UCSD-AML1 (cell line): Measurements from ENCODE around the gene ZRANB3.
"Not testable (repeated sequence)": the region's sequence is repeated elsewhere in the genome, so short reads cannot be mapped to it uniquely, and the experiment has no call there.

ENCODE experiments used
- DNase-seq: peaks from one replicate; lab custom pipeline; 2025; ENCODE audit not compliant: unreplicated experiment; lab: John Stamatoyannopoulos, UW

ZRANB3 gene

DNA sequence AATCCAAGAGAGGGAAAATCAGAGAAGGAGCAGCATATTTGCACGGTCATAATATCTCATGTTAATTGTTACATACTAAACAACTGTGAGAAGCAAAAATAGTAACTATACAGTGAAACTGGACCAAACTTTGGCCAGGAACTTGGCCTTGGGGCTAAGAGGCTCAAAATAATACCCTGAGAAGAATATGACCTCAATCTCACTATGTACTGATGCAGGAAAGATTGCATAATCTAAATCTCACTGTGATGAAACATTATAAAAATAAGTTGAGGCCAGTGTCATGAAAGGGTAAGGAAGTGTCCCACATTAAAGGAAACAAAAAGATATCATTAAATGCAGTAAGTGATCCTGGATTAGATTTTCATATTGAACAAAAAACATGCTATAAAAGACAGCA, 36.5 kb downstream of the ZRANB3 start:
- DNase-seq: no peak

- no peak for DNase-seq
Observed at GRCh38 chr2:135490376-135490775, 40.6 kb downstream of the ZRANB3 start.

DNA sequence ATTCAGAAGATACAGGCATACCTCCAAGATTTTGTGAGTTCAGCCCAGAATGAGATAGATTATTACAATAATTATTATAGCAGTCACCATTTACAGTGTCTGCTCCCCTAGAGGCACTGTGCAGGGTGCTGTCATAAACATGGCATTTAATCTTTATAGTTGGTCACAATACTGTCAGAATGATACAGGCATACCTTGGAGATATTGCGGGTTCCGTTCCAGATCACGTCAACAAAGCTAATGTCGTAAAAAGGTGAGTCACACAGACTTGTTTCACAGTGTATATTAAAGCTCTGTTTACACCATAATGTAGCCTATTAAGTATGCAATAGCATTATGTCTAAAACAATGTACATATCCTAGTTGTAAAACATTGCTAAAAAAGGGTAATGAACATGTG, 45.6 kb downstream of the ZRANB3 start:
- DNase-seq: no peak

GRCh38 chr2:135475128-135475527, 55.9 kb downstream of the ZRANB3 start:
- DNase-seq: no peak

GRCh38 chr2:135473567-135473966, 57.5 kb downstream of the ZRANB3 start:
- peak; percentile 16 for DNase-seq

GRCh38 chr2:135471106-135471505, 59.9 kb downstream of the ZRANB3 start:
- DNase-seq: no peak

GRCh38 chr2:135457279-135457678, 73.7 kb downstream of the ZRANB3 start:
- DNase-seq: no peak

DNA sequence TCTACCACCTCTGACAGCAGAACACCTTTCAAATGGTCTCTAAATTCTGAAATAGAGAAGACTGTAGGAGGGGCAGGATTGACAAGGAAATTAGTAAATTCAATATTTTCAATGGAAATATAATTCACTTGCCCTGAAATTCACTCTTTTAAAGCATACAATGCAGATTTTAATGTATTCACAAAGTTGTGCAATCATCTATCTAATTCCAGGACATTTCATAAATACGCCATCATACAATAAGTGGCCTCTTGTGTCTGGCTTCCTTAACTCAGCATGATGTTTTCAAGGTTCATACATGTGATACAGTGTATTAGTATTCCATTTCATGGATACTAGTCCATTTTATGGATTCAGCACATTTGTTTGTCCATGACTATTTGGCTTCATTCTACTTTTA, 74.2 kb downstream of the ZRANB3 start:
- DNase-seq: no peak

GRCh38 chr2:135456431-135456830, 74.6 kb downstream of the ZRANB3 start:
- no peak for DNase-seq

DNA sequence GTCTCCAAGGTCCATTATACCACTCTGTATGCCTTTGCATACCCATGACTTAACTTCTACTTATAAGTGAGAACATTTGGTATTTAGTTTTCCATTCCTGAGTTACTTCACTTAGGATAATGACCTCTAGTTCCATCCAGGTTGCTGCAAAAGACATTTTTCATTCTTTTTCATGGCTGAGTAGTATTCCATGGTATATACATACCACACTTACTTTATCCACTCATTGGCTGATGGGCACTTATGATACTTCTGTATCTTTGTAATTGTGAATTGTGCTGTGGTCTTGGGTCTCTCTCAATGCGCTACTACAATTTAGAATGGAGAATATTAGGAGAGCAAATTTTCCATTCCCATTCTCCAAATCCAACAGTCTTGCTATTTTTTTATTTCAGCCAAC, 76.4 kb downstream of the ZRANB3 start:
- DNase-seq: no peak

- not testable (repeated sequence) for DNase-seq
Observed at GRCh38 chr2:135453027-135453426, 78.0 kb downstream of the ZRANB3 start.

GRCh38 chr2:135451966-135452365, 79.1 kb downstream of the ZRANB3 start:
- DNase-seq: no peak

DNA sequence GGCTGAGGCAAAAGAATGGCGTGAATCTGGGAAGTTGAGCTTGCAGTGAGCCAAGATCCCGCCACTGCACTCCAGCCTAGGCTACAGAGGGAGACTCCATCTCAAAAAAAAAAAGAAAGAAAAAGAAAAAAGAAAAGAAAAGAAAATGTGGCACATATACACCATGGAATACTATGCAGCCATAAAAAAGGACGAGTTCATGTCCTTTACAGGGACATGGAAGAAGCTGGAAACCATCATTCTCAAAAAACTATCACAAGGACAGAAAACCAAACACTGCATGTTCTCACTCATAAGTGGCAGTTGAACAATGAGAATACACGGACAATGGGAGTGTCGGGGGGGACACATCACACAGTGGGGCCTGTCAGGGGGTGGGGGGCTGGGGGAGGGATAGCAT, 88.0 kb downstream of the ZRANB3 start:
- not testable (repeated sequence) for DNase-seq

GRCh38 chr2:135435155-135435554, 95.9 kb downstream of the ZRANB3 start:
- DNase-seq: not testable (repeated sequence)

DNA sequence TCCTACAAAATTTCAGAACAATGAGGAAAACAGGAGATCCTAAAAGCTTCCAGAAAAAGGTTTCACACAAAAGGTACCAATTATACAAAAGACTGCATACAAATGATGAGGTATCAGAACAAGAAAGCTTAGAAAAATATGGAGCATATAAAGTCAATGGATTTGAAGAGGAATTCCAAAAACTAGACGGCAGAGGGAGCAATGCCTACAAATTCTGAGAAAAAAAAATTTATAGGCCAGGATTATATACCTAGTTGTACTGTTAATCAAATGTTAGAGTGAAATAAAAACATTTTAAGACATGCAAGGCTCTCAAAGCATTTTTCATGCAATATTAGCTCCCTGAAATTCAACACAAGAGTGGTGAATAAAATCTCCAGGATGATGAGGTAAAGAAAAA, 106.2 kb downstream of the ZRANB3 start:
- no peak for DNase-seq

GRCh38 chr2:135422898-135423297, 108.1 kb downstream of the ZRANB3 start:
- DNase-seq: no peak

DNA sequence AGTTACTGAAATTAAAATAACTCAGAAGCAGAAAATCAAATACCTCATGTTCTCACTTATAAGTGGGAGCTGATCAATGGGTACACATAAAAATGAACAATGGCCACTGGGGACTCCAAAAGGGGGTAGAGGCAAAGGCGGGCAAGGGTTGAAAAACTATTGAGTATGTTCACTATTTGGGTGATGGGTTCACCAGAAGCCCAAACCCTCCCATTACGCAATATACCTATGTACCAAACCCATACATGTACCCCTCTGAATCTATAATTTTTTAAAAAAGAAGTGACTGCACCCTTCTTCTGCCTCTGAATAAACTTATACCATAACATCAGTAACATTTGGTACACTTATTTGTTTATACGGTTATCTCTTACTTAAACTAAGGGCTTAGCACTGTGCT, 119.4 kb downstream of the ZRANB3 start:
- no peak for DNase-seq

GRCh38 chr2:135409436-135409835, 121.6 kb downstream of the ZRANB3 start:
- DNase-seq: no peak

- DNase-seq: not testable (repeated sequence)
Observed at GRCh38 chr2:135396259-135396658, 134.8 kb downstream of the ZRANB3 start.

GRCh38 chr2:135386993-135387392, 144.0 kb downstream of the ZRANB3 start:
- DNase-seq: no peak

DNA sequence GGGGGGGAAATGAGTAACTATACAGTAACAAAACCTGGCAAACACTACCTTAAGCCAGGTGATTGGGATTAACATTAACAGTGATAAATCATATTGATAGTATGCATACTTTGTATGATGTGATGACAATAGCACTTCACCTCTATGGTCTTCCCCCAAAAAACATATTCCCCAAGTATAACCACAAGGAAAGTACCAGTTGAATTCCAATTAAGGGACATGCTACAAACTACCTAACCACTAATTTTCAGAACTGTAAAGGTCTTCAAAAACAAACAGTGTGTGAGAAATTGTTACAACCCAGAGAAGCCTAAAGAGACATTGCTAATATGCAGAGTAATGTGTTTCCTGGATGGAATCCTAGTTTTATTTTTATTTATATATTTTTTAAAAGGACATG, 152.4 kb downstream of the ZRANB3 start:
- DNase-seq: no peak

- DNase-seq: no peak
Observed at GRCh38 chr2:135373702-135374101, 157.3 kb downstream of the ZRANB3 start.

GRCh38 chr2:135349941-135350340, 181.1 kb downstream of the ZRANB3 start:
- DNase-seq: no peak
